Measurements from ENCODE around the gene TMPRSS4.

GRCh38 chr11:118092907-118093571 is 16.2 kb downstream of the TMPRSS4 start:
- TF ChIP-seq CTCF (IDR thresholded peaks at IDR 0.05; ENCODE audit: low read length) (no peak), EZH2 (optimal IDR thresholded peaks at IDR 0.05; ENCODE audit: low read depth, low read length) (no peak), EZH2phosphoT487 (IDR thresholded peaks at IDR 0.05; ENCODE audit: low read length) (no peak)
